ENCODE measurements around the gene SCGB1C1. TPM values are rescaled to one million over a fixed set of nuclear protein-coding genes. Genes with fewer than 3 reads are reported as not detected.
"Not testable (repeated sequence)": the region's sequence is repeated elsewhere in the genome, so short reads cannot be mapped to it uniquely, and the experiment has no call there.

Gene SCGB1C1
- total RNA-seq (not detected), polyA plus RNA-seq (0.34 TPM)
- long read RNA-seq, donor 1, result 0 reads
- long read RNA-seq, donor 2, result 0 reads
- long read RNA-seq, donor 3, result 0 reads
- long read RNA-seq, donor 4, result 0 reads
- long read RNA-seq, donor 5, result 0 reads
- long read RNA-seq, donor 6, result 0 reads
- long read RNA-seq, donor 7, result 0 reads
- long read RNA-seq, donor 8, result 0 reads
- long read RNA-seq, donor 9, result 0 reads
- long read RNA-seq, donor 10, result 0 reads

DNA sequence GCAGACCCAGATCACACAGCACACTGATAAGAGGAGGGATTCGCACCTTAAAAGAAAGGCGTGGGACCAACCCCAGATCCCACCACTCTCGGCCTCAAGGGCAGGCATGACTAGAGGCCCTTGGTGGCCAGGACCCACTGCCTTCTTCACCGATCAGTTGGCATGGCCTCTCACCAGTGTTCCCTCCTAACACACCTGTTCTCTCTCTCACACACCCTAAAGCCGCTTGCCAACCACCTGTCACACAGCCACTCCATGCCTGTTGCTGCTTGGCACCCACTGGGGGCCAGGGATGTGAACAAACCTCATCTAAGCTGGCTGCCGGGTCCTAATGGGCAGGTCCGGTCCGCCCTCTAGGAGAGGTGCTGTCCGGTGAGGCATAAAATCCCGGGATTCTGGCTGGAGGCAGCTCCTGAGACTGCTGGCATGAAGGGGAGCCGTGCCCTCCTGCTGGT lies at the start of gene SCGB1C1:
Gene SCGB1C1 (plus strand): TSS at position 405 of the 455 bp plus-strand sequence. CDS start 22 bp downstream, at position 427.
- not testable (repeated sequence) for H3K27me3 ChIP-seq (ENCODE audit: control insufficient read depth in 2 of 2, insufficient read depth in 1 of 2, low read length in 1 of 2); DNase-seq (ENCODE audit: low read depth in 6 of 9, low spot score in 9 of 9); H3K36me3 ChIP-seq (ENCODE audit: control insufficient read depth in 2 of 2, insufficient read depth in 2 of 2, low read length in 1 of 2); H3K27ac ChIP-seq (ENCODE audit: low read depth in 1 of 2, low read length in 1 of 2); H3K4me3 ChIP-seq (ENCODE audit: low read length in 2 of 2); H3K9me3 ChIP-seq (ENCODE audit: control insufficient read depth in 2 of 2, insufficient read depth in 1 of 2, low read length in 1 of 2)
- 89% methylated on average over 8 of the region's 11 CpGs for whole genome bisulfite sequencing
- peaks cover 0 to 13% of the 10 kb centered on the region in 2 donors for H3K4me1 ChIP-seq (ENCODE audit: control insufficient read depth in 2 of 2, insufficient read depth in 2 of 2, low read length in 2 of 2)

- H3K4me3 ChIP-seq (ENCODE audit: low read length in 2 of 2); DNase-seq (ENCODE audit: low read depth in 6 of 9, low spot score in 9 of 9); H3K36me3 ChIP-seq (ENCODE audit: control insufficient read depth in 2 of 2, insufficient read depth in 2 of 2, low read length in 1 of 2); H3K27ac ChIP-seq (ENCODE audit: low read depth in 1 of 2, low read length in 1 of 2); H3K4me1 ChIP-seq (ENCODE audit: control insufficient read depth in 2 of 2, insufficient read depth in 2 of 2, low read length in 2 of 2); H3K27me3 ChIP-seq (ENCODE audit: control insufficient read depth in 2 of 2, insufficient read depth in 1 of 2, low read length in 1 of 2); H3K9me3 ChIP-seq (ENCODE audit: control insufficient read depth in 2 of 2, insufficient read depth in 1 of 2, low read length in 1 of 2): not testable (repeated sequence)
- no CpG with 5 or more reads among the region's 13 CpGs for WGBS
Observed at GRCh38 chr11:180242-180641, 12.6 kb upstream of the SCGB1C1 start.

DNA sequence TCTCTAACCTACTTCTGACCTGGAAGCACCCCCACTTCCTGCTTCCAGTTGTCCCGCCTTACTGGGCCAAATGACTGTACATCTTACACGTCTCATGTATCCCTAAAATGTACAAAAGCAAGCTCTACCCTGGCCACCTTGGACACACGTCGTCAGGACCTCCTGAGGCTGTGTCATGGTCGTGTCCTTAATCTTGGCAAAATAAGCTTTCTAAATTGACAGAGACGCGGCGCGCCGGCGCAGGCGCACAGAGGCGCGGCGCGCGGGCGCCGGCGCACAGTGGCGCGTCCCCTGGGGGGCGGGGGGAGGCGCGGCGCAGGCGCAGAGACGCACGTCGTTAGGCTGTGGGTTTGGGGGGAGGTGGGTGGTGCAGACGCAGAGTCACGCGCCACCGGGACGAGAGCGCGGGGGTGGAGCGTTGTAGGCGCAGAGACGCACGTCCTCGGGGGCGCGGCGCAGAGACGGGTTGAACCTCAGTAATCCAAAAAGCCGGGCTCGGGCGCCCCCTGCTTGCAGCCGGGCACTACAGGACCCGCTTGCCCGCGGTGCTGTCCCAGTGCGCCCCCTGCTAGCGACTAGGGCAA lies 3.6 kb upstream of the SCGB1C1 start:
- H3K9me3 ChIP-seq (ENCODE audit: control insufficient read depth in 2 of 2, insufficient read depth in 1 of 2, low read length in 1 of 2); DNase-seq (ENCODE audit: low read depth in 6 of 9, low spot score in 9 of 9); H3K36me3 ChIP-seq (ENCODE audit: control insufficient read depth in 2 of 2, insufficient read depth in 2 of 2, low read length in 1 of 2); H3K27ac ChIP-seq (ENCODE audit: low read depth in 1 of 2, low read length in 1 of 2); H3K27me3 ChIP-seq (ENCODE audit: control insufficient read depth in 2 of 2, insufficient read depth in 1 of 2, low read length in 1 of 2); H3K4me3 ChIP-seq (ENCODE audit: low read length in 2 of 2): not testable (repeated sequence)
- WGBS, result 88% methylated on average over 39 of the region's 55 CpGs
- peaks cover 0 to 13% of the 10 kb centered on the region in 2 donors for H3K4me1 ChIP-seq (ENCODE audit: control insufficient read depth in 2 of 2, insufficient read depth in 2 of 2, low read length in 2 of 2)

DNA sequence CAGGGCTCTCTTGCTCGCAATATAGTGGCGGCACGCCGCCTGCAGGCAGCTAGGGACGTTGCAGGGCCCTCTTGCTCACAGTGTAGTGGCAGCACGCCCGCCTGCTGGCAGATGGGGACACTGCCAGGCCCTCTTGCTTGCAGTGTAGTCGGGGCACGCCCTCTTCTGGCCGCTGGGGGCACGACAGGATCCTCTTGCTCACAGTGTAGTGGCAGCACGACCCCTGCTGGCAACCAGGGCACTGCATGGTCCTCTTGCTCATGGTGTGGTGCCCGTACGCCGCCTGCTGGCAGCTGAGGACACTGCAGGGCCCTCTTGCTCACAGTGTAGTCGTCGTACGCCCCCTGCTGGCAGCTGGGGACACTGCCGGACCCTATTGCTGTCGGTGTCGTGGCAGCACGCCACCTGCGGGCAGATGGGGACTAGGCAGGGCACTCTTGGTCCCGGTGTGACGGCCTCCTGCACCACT lies 3.0 kb upstream of the SCGB1C1 start:
- 72% methylated on average over 10 of the region's 25 CpGs for WGBS
- DNase-seq (ENCODE audit: low read depth in 6 of 9, low spot score in 9 of 9); H3K9me3 ChIP-seq (ENCODE audit: control insufficient read depth in 2 of 2, insufficient read depth in 1 of 2, low read length in 1 of 2); H3K36me3 ChIP-seq (ENCODE audit: control insufficient read depth in 2 of 2, insufficient read depth in 2 of 2, low read length in 1 of 2); H3K4me3 ChIP-seq (ENCODE audit: low read length in 2 of 2); H3K27me3 ChIP-seq (ENCODE audit: control insufficient read depth in 2 of 2, insufficient read depth in 1 of 2, low read length in 1 of 2); H3K27ac ChIP-seq (ENCODE audit: low read depth in 1 of 2, low read length in 1 of 2): not testable (repeated sequence)
- peaks cover 0 to 13% of the 10 kb centered on the region in 2 donors for H3K4me1 ChIP-seq (ENCODE audit: control insufficient read depth in 2 of 2, insufficient read depth in 2 of 2, low read length in 2 of 2)

DNA sequence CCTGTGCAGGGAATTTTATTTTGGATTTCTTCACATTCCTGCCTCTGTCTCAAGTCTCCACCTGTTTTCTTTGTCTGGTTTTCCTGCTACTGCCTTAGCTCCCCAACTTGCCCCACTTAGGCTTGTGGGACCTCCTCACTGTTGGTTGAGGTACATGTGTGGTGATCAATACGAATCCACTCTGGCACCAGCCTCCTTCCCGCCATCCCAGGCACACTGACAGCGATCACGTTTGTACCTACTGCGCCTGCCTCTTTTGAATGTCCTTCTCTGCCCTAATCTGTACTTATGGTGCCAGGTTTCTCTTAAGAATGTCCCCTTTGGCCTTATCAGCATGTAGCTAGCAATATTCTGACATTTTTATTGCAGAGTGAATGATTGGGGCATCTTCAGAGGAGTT lies 2.3 kb upstream of the SCGB1C1 start:
- H3K36me3 ChIP-seq (ENCODE audit: control insufficient read depth in 2 of 2, insufficient read depth in 2 of 2, low read length in 1 of 2); H3K9me3 ChIP-seq (ENCODE audit: control insufficient read depth in 2 of 2, insufficient read depth in 1 of 2, low read length in 1 of 2); H3K27ac ChIP-seq (ENCODE audit: low read depth in 1 of 2, low read length in 1 of 2); DNase-seq (ENCODE audit: low read depth in 6 of 9, low spot score in 9 of 9); H3K4me3 ChIP-seq (ENCODE audit: low read length in 2 of 2); H3K27me3 ChIP-seq (ENCODE audit: control insufficient read depth in 2 of 2, insufficient read depth in 1 of 2, low read length in 1 of 2): not testable (repeated sequence)
- H3K4me1 ChIP-seq (ENCODE audit: control insufficient read depth in 2 of 2, insufficient read depth in 2 of 2, low read length in 2 of 2), result peaks cover 0 to 13% of the 10 kb centered on the region in 2 donors
- 85% methylated on average over 5 of the region's 5 CpGs for WGBS

DNA sequence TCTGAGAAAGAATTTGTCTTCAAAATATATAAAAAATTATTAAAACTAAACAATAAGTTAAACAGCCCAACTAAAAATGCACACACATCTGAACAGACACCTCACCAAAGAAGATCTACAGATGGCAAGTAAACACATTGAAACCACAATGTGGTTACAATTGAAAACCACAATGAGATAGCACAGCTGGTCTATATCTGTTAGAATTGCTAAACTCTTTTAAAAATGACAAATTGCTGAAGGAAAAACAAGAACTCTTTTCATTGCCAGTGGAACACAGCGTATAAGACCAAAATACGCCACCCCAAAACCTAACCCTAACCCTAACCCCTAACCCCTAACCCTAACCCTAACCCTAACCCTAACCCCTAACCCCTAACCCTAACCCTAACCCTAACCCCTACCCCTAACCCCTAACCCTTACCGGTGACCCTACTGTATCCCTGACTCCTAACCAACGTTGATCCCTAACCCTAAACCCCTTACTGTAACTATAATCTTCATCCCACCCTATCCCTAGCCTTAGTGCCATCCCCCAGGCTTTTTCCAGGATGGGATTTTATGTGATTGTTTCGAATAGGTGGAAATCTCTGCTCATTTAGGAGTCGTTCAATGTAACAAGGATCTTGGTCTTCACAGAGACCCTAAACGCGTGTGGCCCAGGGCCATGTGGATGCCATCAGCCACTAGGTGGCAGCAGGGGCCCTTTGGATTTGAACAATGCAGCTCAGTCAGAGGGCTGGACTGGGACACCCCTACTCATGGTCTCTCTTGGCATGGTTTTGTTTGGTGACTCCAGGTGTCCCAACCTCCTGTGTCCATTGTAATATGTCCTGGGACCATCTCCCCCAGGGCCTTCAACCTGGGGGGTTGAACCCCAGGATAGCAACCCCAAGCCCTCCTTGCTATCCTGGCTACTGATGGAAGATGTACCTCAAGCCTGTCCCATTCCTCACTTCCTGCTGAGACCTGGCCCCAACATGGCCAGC lies 1.1 kb upstream of the SCGB1C1 start:
- Histone ChIP-seq H3K4me1 (ENCODE audit: control insufficient read depth in 2 of 2, insufficient read depth in 2 of 2, low read length in 2 of 2) (peaks cover 0 to 13% of the 10 kb centered on the region in 2 donors), H3K27ac (ENCODE audit: low read depth in 1 of 2, low read length in 1 of 2) (peak overlapping the region in 1 of 2 donors; percentile 43)
- not testable (repeated sequence) for H3K27me3 ChIP-seq (ENCODE audit: control insufficient read depth in 2 of 2, insufficient read depth in 1 of 2, low read length in 1 of 2); H3K9me3 ChIP-seq (ENCODE audit: control insufficient read depth in 2 of 2, insufficient read depth in 1 of 2, low read length in 1 of 2); H3K4me3 ChIP-seq (ENCODE audit: low read length in 2 of 2); H3K36me3 ChIP-seq (ENCODE audit: control insufficient read depth in 2 of 2, insufficient read depth in 2 of 2, low read length in 1 of 2)
- 26% methylated on average over 7 of the region's 8 CpGs for WGBS
- peak in 1 of 9 donors; percentile 37 for DNase-seq (ENCODE audit: low read depth in 6 of 9, low spot score in 9 of 9)

GRCh38 chr11:193481-193880 lies 603 bp downstream of the SCGB1C1 start:
- not testable (repeated sequence) for DNase-seq (ENCODE audit: low read depth in 6 of 9, low spot score in 9 of 9)

DNA sequence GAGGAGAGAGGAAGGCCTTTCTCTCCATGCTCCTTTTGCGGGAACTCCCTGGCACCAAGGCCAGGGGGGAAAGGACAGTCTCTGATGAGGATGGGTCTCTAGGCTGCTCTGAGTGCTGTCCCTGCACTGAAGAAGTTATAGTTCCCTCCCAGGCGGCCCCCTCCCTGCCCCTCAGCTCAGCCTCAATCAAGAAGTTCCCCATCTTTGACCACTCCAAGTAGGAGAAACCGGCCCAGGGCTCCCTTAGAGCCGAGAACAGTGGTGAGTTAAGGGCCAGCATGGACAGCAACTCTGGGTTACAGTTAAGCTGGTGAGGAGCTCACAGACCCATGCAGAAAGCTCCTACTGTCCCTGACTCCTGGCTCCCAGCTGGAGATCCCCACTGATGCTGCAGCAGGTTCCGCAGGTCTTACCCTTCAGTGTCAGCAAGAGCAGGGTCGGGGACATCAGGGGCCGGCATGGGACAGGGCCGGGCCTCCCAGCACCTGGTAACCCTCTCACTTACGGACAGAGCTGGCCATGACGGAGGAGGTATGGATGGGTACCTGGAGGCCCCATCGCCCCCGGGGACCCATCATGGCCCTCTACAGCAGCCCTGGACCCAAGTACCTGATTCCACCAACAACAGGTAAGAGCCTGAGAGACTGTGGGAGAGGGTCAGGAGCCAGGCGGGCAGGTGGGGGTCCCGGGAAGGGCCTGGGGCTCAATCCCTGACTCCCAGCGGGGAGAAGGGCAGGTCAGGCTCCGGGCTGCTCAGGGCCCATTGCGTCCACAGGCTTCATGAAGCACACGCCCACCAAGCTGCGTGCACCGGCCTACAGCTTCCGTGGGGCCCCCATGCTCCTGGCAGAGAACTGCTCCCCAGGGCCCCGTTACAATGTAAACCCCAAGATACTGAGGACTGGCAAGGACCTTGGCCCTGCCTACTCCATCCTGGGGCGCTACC lies 4.2 kb downstream of the SCGB1C1 start:
- H3K27ac ChIP-seq (ENCODE audit: low read depth in 1 of 2, low read length in 1 of 2), result no peak overlapping the region
- peaks cover 0 to 3% of the 10 kb centered on the region in 2 donors for H3K27me3 ChIP-seq (ENCODE audit: control insufficient read depth in 2 of 2, insufficient read depth in 1 of 2, low read length in 1 of 2)
- WGBS, result 97% methylated on average over 23 of the region's 23 CpGs
- no peak for DNase-seq (ENCODE audit: low read depth in 6 of 9, low spot score in 9 of 9)
- peaks cover 0 to 5% of the 10 kb centered on the region in 2 donors for H3K36me3 ChIP-seq (ENCODE audit: control insufficient read depth in 2 of 2, insufficient read depth in 2 of 2, low read length in 1 of 2)
- peaks cover 0 to 1% of the 10 kb centered on the region in 2 donors for H3K9me3 ChIP-seq (ENCODE audit: control insufficient read depth in 2 of 2, insufficient read depth in 1 of 2, low read length in 1 of 2)
- peaks cover 3 to 13% of the 10 kb centered on the region in 2 donors for H3K4me1 ChIP-seq (ENCODE audit: control insufficient read depth in 2 of 2, insufficient read depth in 2 of 2, low read length in 2 of 2)
- H3K4me3 ChIP-seq (ENCODE audit: low read length in 2 of 2), result no peak overlapping the region

More at GRCh38 chr11:193481-193880, 603 bp downstream of the SCGB1C1 start:
- not testable (repeated sequence) for H3K27ac ChIP-seq (ENCODE audit: low read depth in 1 of 2, low read length in 1 of 2); H3K9me3 ChIP-seq (ENCODE audit: control insufficient read depth in 2 of 2, insufficient read depth in 1 of 2, low read length in 1 of 2); H3K36me3 ChIP-seq (ENCODE audit: control insufficient read depth in 2 of 2, insufficient read depth in 2 of 2, low read length in 1 of 2); H3K4me3 ChIP-seq (ENCODE audit: low read length in 2 of 2); H3K27me3 ChIP-seq (ENCODE audit: control insufficient read depth in 2 of 2, insufficient read depth in 1 of 2, low read length in 1 of 2)
- 90% methylated on average over 5 of the region's 5 CpGs for WGBS
- peaks cover 0 to 13% of the 10 kb centered on the region in 2 donors for H3K4me1 ChIP-seq (ENCODE audit: control insufficient read depth in 2 of 2, insufficient read depth in 2 of 2, low read length in 2 of 2)
